ENCODE measurements around the gene EEFSEC.

DNA sequence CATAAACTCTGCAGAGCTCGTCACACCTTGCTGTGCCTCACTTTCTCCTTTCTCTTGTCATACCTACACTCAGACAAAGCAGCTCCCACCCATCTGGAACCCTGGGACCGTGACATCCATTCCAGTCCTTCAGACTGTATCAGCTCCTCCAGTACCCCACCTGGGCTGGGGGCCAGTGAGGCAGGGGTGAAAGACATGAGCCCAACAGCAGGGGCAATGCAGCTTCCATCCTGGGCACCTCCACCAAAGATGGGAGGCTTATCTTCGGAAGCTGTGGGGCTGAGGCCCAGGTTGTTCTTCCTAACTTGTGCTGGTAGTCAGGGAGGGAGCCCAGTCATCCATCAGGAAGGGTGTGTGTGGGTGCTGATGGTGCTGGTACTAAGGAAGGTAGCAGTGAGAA is 109.2 kb downstream of the EEFSEC start:
- TF ChIP-seq, protein P1, sequence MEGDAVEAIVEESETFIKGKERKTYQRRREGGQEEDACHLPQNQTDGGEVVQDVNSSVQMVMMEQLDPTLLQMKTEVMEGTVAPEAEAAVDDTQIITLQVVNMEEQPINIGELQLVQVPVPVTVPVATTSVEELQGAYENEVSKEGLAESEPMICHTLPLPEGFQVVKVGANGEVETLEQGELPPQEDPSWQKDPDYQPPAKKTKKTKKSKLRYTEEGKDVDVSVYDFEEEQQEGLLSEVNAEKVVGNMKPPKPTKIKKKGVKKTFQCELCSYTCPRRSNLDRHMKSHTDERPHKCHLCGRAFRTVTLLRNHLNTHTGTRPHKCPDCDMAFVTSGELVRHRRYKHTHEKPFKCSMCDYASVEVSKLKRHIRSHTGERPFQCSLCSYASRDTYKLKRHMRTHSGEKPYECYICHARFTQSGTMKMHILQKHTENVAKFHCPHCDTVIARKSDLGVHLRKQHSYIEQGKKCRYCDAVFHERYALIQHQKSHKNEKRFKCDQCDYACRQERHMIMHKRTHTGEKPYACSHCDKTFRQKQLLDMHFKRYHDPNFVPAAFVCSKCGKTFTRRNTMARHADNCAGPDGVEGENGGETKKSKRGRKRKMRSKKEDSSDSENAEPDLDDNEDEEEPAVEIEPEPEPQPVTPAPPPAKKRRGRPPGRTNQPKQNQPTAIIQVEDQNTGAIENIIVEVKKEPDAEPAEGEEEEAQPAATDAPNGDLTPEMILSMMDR (IDR thresholded peaks at IDR 0.05), result no peak
- TF ChIP-seq POLR2A (IDR thresholded peaks at IDR 0.05; ENCODE audit: low read depth) (no peak), POLR2AphosphoS5 (IDR thresholded peaks at IDR 0.05) (no peak), EP300 (IDR thresholded peaks at IDR 0.05) (no peak)
